Measurements from ENCODE around the gene SRRM4.

GRCh38 chr12:119016715-119017114 lies 35.4 kb downstream of the SRRM4 start:
- TF ChIP-seq POLR2A (IDR thresholded peaks at IDR 0.05) (no peak), CTCF (IDR thresholded peaks at IDR 0.05) (no peak)

Data from uterus (tissue), 2 donors.